22Rv1 (cell line): ENCODE results near the gene DDAH1.

Source experiments
- CTCF ChIP-seq: fragments of 450-650 bp; IDR thresholded peaks from 2 replicates; pipeline ENCODE4 v1.5.1; 2017; ENCODE audit warnings: mild to moderate bottlenecking
- ZFX ChIP-seq: fragments of 450-650 bp; IDR thresholded peaks from 2 replicates; pipeline ENCODE4 v1.6.1; 2017; ENCODE audit warnings: antibody characterized with exemption, borderline replicate concordance

DNA sequence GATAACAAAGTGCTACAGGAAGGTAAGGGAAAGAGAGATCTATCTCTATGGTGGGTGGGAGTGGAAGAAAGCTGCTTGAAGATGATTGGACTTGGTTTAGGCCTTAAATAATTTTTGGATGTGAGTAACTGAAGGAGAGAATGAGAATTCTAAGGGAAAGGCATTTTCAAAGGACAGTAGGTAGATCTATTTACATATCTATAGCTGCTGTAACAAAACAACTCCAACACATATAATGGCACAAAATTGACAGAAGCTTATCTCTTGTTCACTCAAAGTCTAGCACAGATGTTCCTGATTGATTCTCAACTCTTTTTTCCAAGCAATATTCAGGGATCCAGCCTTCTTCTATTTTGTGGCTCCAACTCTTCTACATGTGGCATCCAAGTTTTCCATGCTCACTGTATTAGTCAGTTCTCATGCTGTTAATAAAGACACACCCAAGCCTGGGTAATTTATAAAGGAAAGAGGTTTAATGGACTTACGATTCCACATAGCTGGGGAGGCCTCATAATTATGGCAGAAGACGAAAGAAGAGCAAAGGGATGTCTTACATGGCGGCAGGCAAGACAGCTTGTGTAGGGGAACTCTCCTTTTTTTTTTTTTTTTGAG is 3.1 kb upstream of the DDAH1 start:
- no peak for TF ChIP-seq CTCF
- TF ChIP-seq ZFX: no peak
